ENCODE data around the gene DCAF6.

DCAF6 gene

GRCh38 chr1:168087696-168088095, 151.2 kb downstream of the DCAF6 start:
- no peak for DNase-seq (ENCODE audit: low spot score)

- DNase-seq (ENCODE audit: low spot score), result no peak
Measured at GRCh38 chr1:168088511-168089325, 152.2 kb downstream of the DCAF6 start.

GRCh38 chr1:168089326-168089978, 153.0 kb downstream of the DCAF6 start:
- no peak for DNase-seq (ENCODE audit: low spot score)

GRCh38 chr1:168089979-168090337, 153.5 kb downstream of the DCAF6 start:
- no peak for DNase-seq (ENCODE audit: low spot score)

- no peak for DNase-seq (ENCODE audit: low spot score)
Measured at GRCh38 chr1:168090395-168090794, 153.9 kb downstream of the DCAF6 start.

GRCh38 chr1:168091063-168091462, 154.6 kb downstream of the DCAF6 start:
- DNase-seq (ENCODE audit: low spot score), result no peak

GRCh38 chr1:168091720-168092550, 155.5 kb downstream of the DCAF6 start:
- no peak for DNase-seq (ENCODE audit: low spot score)

- no peak for DNase-seq (ENCODE audit: low spot score)
Measured at GRCh38 chr1:168092566-168093355, 156.3 kb downstream of the DCAF6 start.

GRCh38 chr1:168093616-168094015, 157.1 kb downstream of the DCAF6 start:
- DNase-seq (ENCODE audit: low spot score), result no peak

GRCh38 chr1:168095476-168095875, 159.0 kb downstream of the DCAF6 start:
- DNase-seq (ENCODE audit: low spot score), result no peak

GRCh38 chr1:168096296-168097165, 160.0 kb downstream of the DCAF6 start:
- DNase-seq (ENCODE audit: low spot score), result no peak

GRCh38 chr1:168097921-168098528, 161.5 kb downstream of the DCAF6 start:
- no peak for DNase-seq (ENCODE audit: low spot score)

- DNase-seq (ENCODE audit: low spot score), result no peak
Measured at GRCh38 chr1:168098534-168099320, 162.2 kb downstream of the DCAF6 start.

- DNase-seq (ENCODE audit: low spot score), result no peak
Measured at GRCh38 chr1:168099337-168099801, 162.9 kb downstream of the DCAF6 start.

- DNase-seq (ENCODE audit: low spot score), result no peak
Measured at GRCh38 chr1:168100315-168101002, 164.0 kb downstream of the DCAF6 start.

- DNase-seq (ENCODE audit: low spot score), result no peak
Measured at GRCh38 chr1:168101336-168101735, 164.9 kb downstream of the DCAF6 start.

GRCh38 chr1:168102487-168102886, 166.0 kb downstream of the DCAF6 start:
- no peak for DNase-seq (ENCODE audit: low spot score)

GRCh38 chr1:168104535-168104934, 168.1 kb downstream of the DCAF6 start:
- DNase-seq (ENCODE audit: low spot score), result no peak

GRCh38 chr1:168105846-168106245, 169.4 kb downstream of the DCAF6 start:
- DNase-seq (ENCODE audit: low spot score), result no peak

Data from globus pallidus (tissue), 1 donor.